ENCODE data around the gene GABBR2.

Gene GABBR2

DNA sequence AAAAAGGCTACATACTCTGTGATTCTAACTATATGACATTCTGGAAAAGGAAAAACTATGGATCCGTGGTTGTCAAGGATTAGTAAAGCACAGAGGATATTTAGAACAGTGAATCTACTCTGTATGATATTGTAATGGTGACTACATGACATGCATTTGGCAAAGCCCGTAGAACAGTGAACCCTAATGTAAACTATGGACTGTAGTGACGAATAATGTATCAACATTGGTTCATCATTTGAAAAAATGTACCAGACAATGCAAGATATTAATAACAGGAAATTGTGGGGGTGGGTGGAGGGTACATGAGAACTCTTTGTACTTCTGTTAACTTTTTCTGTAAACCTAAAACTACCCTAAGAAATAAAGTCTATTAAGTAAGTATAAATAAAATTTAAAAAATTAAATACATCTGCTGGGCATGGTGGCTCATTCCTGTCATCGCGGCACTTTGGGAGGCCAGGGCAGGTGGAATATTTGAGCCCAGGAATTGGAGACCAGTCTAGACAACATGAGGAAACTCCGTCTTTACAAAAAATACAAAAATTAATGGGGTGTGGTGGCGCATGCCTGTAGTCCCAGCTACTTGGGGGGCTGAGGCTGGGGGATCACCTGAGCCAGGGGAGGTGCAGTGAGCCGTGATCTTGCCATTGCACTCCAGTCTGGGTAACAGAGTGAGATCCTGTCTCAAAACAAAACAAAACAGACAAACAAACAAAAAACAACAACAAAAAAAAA lies 351.6 kb downstream of the GABBR2 start:
- H3K4me1 ChIP-seq (ENCODE audit: insufficient read depth, low read length) = no peaks in the 10 kb centered on the region
- no peaks in the 10 kb centered on the region for H3K9me3 ChIP-seq (ENCODE audit: low read length)
- H3K27ac ChIP-seq (ENCODE audit: low read depth, low read length) = no peak overlapping the region
- no peaks in the 10 kb centered on the region for H3K36me3 ChIP-seq (ENCODE audit: insufficient read depth, low read length)
- H3K9ac ChIP-seq (ENCODE audit: low read length) = no peak overlapping the region
- H3K27me3 ChIP-seq (ENCODE audit: control insufficient read depth in 1 of 2, insufficient read depth in 2 of 2, low read length in 2 of 2) = no peaks in the 10 kb centered on the region
- no peak overlapping the region for H3K4me3 ChIP-seq (ENCODE audit: low read depth in 1 of 2, low read length in 2 of 2)

DNA sequence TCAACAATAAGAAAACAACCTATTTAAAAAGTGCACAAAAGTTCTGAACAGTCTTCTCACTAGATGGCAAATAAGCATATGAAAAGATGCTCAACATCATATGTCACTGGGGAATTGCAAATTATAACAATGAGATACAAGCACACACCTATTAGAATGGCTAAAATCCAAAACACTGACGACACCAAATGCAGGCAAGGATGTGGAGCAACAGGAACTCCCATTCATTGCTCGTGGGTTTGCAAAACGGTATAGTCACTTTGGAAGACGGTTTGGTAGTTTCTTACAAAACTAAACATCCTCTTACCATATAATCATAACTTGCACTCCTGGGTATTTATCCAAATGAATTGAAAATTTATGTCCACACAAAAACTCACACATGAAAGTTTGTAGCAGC lies 352.4 kb downstream of the GABBR2 start:
- H3K27ac ChIP-seq (ENCODE audit: low read depth, low read length) = no peak overlapping the region

DNA sequence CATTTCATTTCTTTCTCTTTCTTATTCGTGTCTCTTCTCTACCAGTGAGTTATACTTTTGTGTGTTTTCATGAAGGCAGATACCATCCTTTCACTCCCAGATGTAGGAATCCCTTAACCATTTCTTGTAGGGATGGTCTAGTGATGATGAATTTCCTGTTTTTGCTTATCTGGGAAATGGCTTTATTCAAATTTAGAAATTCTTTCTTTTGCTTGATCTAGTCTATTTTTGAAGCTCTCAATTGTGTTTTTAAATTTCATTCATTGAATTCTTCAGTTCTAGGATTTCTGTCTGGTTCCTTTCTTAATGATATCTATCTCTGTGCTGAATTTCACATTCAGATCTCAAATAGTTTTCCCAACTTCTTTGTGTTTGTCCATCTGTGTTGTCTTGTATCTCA lies 357.4 kb downstream of the GABBR2 start:
- Histone ChIP-seq H3K4me1 (ENCODE audit: insufficient read depth, low read length) (no peaks in the 10 kb centered on the region), H3K9me3 (ENCODE audit: low read length) (no peaks in the 10 kb centered on the region), H3K9ac (ENCODE audit: low read length) (no peak overlapping the region), H3K27me3 (ENCODE audit: control insufficient read depth in 1 of 2, insufficient read depth in 2 of 2, low read length in 2 of 2) (no peaks in the 10 kb centered on the region), H3K4me3 (ENCODE audit: low read depth in 1 of 2, low read length in 2 of 2) (no peak overlapping the region), H3K36me3 (ENCODE audit: insufficient read depth, low read length) (no peaks in the 10 kb centered on the region), H3K27ac (ENCODE audit: low read depth, low read length) (no peak overlapping the region)

More for the DNA sequence above, 352.4 kb downstream of the GABBR2 start:
- no peak overlapping the region for H3K9ac ChIP-seq (ENCODE audit: low read length)
- no peaks in the 10 kb centered on the region for H3K36me3 ChIP-seq (ENCODE audit: insufficient read depth, low read length)
- no peaks in the 10 kb centered on the region for H3K27me3 ChIP-seq (ENCODE audit: control insufficient read depth in 1 of 2, insufficient read depth in 2 of 2, low read length in 2 of 2)
- H3K4me1 ChIP-seq (ENCODE audit: insufficient read depth, low read length) = no peaks in the 10 kb centered on the region
- H3K4me3 ChIP-seq (ENCODE audit: low read depth in 1 of 2, low read length in 2 of 2) = no peak overlapping the region
- H3K9me3 ChIP-seq (ENCODE audit: low read length) = no peaks in the 10 kb centered on the region

DNA sequence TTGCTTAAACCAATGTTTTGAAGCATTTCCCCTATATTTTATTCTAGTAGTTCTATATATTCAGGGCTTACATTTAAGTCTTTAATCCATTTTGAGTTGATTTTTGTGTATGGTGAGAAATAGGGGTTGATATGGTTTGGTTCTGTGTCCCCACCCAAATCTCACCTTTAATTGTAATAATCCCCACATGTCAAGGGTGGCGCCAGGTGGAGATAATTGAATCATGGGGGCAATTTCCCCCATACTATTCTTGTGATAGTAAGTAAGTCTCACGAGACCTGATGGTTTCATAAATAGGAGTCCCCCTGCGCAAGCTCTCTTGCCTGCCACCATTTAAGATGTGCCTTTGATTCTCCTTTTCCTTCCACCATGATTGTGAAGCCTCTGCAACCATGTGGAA lies 361.1 kb downstream of the GABBR2 start:
- Histone ChIP-seq H3K4me1 (ENCODE audit: insufficient read depth, low read length) (no peaks in the 10 kb centered on the region), H3K27ac (ENCODE audit: low read depth, low read length) (no peak overlapping the region), H3K4me3 (ENCODE audit: low read depth in 1 of 2, low read length in 2 of 2) (no peak overlapping the region), H3K27me3 (ENCODE audit: control insufficient read depth in 1 of 2, insufficient read depth in 2 of 2, low read length in 2 of 2) (no peaks in the 10 kb centered on the region), H3K9me3 (ENCODE audit: low read length) (no peaks in the 10 kb centered on the region), H3K36me3 (ENCODE audit: insufficient read depth, low read length) (no peaks in the 10 kb centered on the region), H3K9ac (ENCODE audit: low read length) (no peak overlapping the region)

DNA sequence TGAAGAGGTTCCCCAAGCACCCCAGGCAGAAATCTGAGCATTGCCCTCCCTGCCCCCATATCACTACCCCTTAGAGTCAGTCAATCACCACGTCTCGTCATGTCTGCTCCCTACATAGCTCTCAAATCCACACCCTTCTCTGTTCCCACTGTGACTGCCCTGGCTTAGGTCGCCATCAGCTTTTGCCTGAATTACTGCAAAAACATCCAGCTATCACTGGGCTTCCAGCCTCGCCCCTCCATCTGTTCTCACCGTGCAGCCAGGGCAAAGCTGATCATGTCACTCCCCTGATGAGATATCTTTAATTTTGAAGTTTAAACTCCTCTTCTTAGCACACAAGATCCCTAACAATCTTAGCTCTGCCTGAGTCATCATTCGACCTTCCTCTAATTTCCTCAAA lies 363.7 kb downstream of the GABBR2 start:
- no peak overlapping the region for H3K9ac ChIP-seq (ENCODE audit: low read length)
- H3K4me1 ChIP-seq (ENCODE audit: insufficient read depth, low read length) = no peaks in the 10 kb centered on the region
- H3K9me3 ChIP-seq (ENCODE audit: low read length) = no peaks in the 10 kb centered on the region
- H3K27me3 ChIP-seq (ENCODE audit: control insufficient read depth in 1 of 2, insufficient read depth in 2 of 2, low read length in 2 of 2) = no peaks in the 10 kb centered on the region
- no peak overlapping the region for H3K4me3 ChIP-seq (ENCODE audit: low read depth in 1 of 2, low read length in 2 of 2)
- no peak overlapping the region for H3K27ac ChIP-seq (ENCODE audit: low read depth, low read length)
- no peaks in the 10 kb centered on the region for H3K36me3 ChIP-seq (ENCODE audit: insufficient read depth, low read length)

DNA sequence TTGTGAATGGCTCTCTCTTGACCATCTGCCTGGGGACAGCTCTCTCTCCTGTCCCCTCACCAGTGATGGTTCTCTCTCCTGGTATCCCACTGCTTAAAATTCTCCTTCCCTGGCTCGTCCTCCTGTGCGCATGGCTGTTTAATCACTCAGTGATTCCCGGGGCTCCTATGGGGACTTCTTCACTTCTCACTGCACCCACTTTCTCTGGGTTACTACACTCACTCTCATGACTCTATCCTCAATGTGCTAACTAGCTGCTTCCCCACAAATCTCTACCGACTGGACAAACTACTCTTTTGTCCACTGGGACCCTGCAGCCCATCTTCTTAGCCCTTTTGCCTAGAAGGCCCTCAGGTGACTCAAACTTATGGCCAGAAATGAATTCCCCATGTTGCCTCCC lies 364.2 kb downstream of the GABBR2 start:
- H3K9me3 ChIP-seq (ENCODE audit: low read length) = no peaks in the 10 kb centered on the region
- H3K36me3 ChIP-seq (ENCODE audit: insufficient read depth, low read length) = no peaks in the 10 kb centered on the region
- H3K4me3 ChIP-seq (ENCODE audit: low read depth in 1 of 2, low read length in 2 of 2) = no peak overlapping the region
- H3K27me3 ChIP-seq (ENCODE audit: control insufficient read depth in 1 of 2, insufficient read depth in 2 of 2, low read length in 2 of 2) = no peaks in the 10 kb centered on the region
- no peaks in the 10 kb centered on the region for H3K4me1 ChIP-seq (ENCODE audit: insufficient read depth, low read length)
- no peak overlapping the region for H3K27ac ChIP-seq (ENCODE audit: low read depth, low read length)
- no peak overlapping the region for H3K9ac ChIP-seq (ENCODE audit: low read length)

DNA sequence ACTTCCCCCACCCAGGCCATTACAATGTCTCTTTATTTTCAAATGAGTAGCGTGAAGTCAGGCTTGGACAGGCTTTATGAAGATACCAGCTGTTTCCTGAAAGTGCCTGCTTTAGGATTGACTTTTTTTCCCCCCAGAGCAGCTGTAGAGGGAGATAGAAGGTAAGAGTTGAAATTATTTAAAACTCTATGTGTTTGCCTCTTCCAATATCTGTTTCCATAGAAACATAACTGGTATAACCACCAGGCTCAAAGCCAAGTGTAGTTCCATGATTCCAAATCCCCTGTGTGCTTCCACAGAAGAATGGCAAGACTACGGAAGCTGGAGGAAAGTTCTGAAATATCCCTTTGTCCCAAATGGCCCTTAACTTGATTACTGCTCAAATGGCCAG lies 365.9 kb downstream of the GABBR2 start:
- Histone ChIP-seq H3K9ac (ENCODE audit: low read length) (no peak overlapping the region), H3K36me3 (ENCODE audit: insufficient read depth, low read length) (no peaks in the 10 kb centered on the region), H3K4me3 (ENCODE audit: low read depth in 1 of 2, low read length in 2 of 2) (no peak overlapping the region), H3K27ac (ENCODE audit: low read depth, low read length) (no peak overlapping the region), H3K27me3 (ENCODE audit: control insufficient read depth in 1 of 2, insufficient read depth in 2 of 2, low read length in 2 of 2) (no peaks in the 10 kb centered on the region), H3K9me3 (ENCODE audit: low read length) (no peaks in the 10 kb centered on the region), H3K4me1 (ENCODE audit: insufficient read depth, low read length) (no peaks in the 10 kb centered on the region)

DNA sequence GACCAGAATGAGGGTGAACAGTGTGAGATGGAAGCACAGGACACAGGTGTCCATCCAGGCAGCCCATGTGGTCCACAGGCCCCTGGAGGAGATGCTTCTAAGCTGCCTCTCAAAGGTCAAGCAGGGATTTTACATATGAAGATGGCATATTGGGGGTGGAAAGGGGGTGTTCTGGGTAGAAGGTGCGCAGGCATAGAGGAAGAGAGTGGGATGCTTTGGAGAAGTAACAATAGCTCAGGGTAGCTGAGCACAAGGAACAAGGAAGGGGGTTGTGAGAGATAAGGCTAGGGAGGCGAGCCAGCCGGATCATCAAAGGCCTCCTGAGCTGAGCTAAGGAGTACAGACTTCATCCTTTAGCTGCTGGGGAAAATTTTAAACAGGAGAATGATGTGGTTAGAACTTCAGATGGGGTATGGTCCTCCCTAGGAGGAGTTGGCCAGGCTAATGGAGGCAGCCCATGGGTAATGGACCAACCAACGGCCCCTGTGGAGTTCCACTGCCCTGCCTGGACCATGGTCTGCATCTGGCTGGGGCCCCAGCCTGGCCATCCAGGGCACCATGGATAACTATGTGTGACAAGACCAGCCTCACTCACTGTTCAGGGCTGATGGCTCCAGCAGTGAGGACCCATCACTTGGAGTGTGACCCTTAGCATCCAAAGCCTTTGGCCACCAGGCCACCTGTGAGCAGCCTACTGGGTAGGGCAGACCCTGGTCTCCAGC lies 366.5 kb downstream of the GABBR2 start:
- Histone ChIP-seq H3K27ac (ENCODE audit: low read depth, low read length) (no peak overlapping the region), H3K4me1 (ENCODE audit: insufficient read depth, low read length) (no peaks in the 10 kb centered on the region), H3K4me3 (ENCODE audit: low read depth in 1 of 2, low read length in 2 of 2) (no peak overlapping the region), H3K9ac (ENCODE audit: low read length) (no peak overlapping the region), H3K36me3 (ENCODE audit: insufficient read depth, low read length) (no peaks in the 10 kb centered on the region), H3K27me3 (ENCODE audit: control insufficient read depth in 1 of 2, insufficient read depth in 2 of 2, low read length in 2 of 2) (no peaks in the 10 kb centered on the region), H3K9me3 (ENCODE audit: low read length) (no peaks in the 10 kb centered on the region)

DNA sequence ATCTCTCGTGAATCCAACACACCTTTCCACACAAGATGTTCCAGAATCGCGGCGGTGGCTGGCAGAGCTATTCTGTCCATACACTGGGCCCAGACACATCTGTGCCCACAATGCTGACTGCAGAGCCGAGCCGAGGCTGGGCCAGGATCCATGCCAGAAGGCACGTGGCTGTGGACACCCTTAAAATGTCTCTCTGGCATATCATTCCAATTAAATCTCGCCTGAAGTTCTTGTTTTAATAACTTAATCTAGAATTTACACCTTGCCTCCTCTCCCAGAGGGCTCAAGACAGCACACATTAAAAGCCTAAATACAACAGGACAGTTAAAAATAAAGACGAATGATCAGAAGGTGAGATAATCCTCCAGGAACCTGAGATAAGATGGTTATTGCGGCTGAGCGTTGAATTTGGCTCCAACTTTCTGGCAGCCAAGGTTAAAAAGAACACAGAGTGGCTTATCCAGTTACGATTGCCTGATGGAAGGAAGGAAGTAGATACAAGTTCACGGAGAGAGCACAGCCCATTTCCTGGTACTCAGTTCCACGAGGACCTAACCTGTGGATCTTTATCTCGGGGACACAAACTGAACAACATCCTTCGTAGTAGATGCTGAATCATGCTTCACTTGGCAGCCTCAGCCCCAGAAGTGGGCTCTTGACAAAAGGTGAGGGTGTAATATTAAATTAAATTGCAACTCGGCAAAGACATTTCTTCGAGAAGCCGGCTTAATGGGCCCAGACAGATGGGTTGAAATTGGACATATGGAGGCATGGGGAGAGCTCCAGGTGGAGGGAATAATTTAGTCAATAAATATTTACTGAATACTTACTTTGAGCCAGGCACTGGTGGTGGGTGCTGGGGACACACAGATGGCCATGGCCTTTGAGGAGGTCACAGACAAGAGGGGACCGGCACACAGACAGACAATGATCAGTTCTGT lies 367.3 kb downstream of the GABBR2 start:
- Histone ChIP-seq H3K36me3 (ENCODE audit: insufficient read depth, low read length) (no peaks in the 10 kb centered on the region), H3K4me3 (ENCODE audit: low read depth in 1 of 2, low read length in 2 of 2) (no peak overlapping the region), H3K27ac (ENCODE audit: low read depth, low read length) (no peak overlapping the region), H3K9ac (ENCODE audit: low read length) (no peak overlapping the region), H3K9me3 (ENCODE audit: low read length) (no peaks in the 10 kb centered on the region), H3K4me1 (ENCODE audit: insufficient read depth, low read length) (no peaks in the 10 kb centered on the region), H3K27me3 (ENCODE audit: control insufficient read depth in 1 of 2, insufficient read depth in 2 of 2, low read length in 2 of 2) (no peaks in the 10 kb centered on the region)

DNA sequence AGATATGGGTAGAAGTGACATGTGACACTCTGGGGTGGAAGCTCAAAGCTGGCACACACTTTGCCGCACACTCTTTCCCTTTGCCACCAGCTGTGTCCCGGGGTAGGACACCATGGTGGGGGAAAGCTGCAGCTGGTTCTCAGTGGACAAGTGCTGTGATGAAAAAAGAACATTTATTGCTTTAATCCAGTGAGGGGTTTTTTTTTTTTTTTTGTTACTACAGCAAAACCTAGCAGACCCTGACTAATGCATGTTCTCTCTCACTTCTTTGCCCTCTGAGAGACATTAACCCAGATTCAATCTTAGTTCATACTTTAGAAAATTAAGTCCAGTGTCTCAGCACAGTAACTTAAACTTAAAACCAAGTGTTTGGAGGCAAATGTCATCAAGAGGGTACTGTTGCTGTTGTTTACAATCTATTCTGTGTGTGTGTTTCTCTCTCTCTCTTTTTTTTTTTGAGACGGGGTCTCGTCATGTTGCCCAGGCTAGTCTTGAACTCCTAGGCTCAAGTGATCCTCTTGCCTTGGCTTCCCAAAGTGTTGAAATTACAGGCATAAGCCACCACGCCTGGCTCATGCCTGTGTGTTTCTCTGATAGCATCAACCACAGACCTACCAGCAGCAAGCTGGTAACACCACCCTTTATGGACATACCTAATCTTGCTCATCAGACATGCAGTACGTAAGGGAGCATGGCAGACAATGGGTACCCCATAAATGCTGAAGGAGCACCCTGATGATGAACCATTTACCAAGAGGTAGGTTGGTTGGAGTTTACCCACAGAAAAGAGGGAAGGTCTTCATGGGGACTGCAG lies 368.5 kb downstream of the GABBR2 start:
- no peaks in the 10 kb centered on the region for H3K4me1 ChIP-seq (ENCODE audit: insufficient read depth, low read length)
- no peak overlapping the region for H3K4me3 ChIP-seq (ENCODE audit: low read depth in 1 of 2, low read length in 2 of 2)
- H3K27ac ChIP-seq (ENCODE audit: low read depth, low read length) = no peak overlapping the region
- H3K27me3 ChIP-seq (ENCODE audit: control insufficient read depth in 1 of 2, insufficient read depth in 2 of 2, low read length in 2 of 2) = no peaks in the 10 kb centered on the region
- H3K9me3 ChIP-seq (ENCODE audit: low read length) = no peaks in the 10 kb centered on the region
- H3K9ac ChIP-seq (ENCODE audit: low read length) = no peak overlapping the region
- H3K36me3 ChIP-seq (ENCODE audit: insufficient read depth, low read length) = no peaks in the 10 kb centered on the region

DNA sequence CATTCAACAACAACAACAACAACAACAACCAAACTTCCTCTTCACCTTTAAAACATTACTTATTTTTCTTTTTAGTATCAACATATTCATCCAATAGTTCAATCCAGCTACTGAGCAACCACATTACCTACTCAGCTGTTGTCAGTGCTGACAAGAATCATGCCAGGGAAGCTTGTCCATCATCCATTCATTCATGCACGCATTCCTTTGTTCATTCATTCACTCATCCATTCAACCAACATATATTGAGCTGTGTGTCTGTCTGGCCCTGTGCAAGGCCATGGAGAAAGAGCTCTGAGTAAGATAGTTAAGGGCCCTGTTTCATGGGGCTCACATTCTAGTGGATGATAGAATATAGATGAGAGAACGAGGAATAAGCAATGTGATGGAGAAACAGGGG lies 373.1 kb downstream of the GABBR2 start:
- H3K4me3 ChIP-seq (ENCODE audit: low read depth in 1 of 2, low read length in 2 of 2) = no peak overlapping the region
- H3K27ac ChIP-seq (ENCODE audit: low read depth, low read length) = no peak overlapping the region
- H3K27me3 ChIP-seq (ENCODE audit: control insufficient read depth in 1 of 2, insufficient read depth in 2 of 2, low read length in 2 of 2) = no peaks in the 10 kb centered on the region
- H3K9ac ChIP-seq (ENCODE audit: low read length) = no peak overlapping the region
- H3K9me3 ChIP-seq (ENCODE audit: low read length) = no peaks in the 10 kb centered on the region
- H3K36me3 ChIP-seq (ENCODE audit: insufficient read depth, low read length) = no peaks in the 10 kb centered on the region
- H3K4me1 ChIP-seq (ENCODE audit: insufficient read depth, low read length) = no peaks in the 10 kb centered on the region
